Chondrocyte (in vitro differentiated cells): ENCODE results near the gene MSH5. TPM values are rescaled to one million over a fixed set of nuclear protein-coding genes. Genes with fewer than 3 reads are reported as not detected.

ENCODE experiments used
- DNase-seq: peaks from one replicate; pipeline ENCODE4 v3.0.0; 2021; ENCODE audit warnings: mixed read lengths, low spot score
- H3K27ac Mint-ChIP-seq: one replicate; pipeline ENCODE4 v1.8.0; 2021; ENCODE audit warnings: mild to moderate bottlenecking, moderate library complexity, mixed read lengths; ENCODE audit not compliant: unreplicated experiment
- H3K27me3 Mint-ChIP-seq: 2 replicates; pipeline ENCODE4 v1.8.0; 2021; ENCODE audit warnings: low read depth, mixed read lengths
- H3K36me3 Mint-ChIP-seq: 2 replicates; pipeline ENCODE4 v1.8.0; 2021; ENCODE audit warnings: low read depth, mixed read lengths
- H3K4me1 Mint-ChIP-seq: 2 replicates; pipeline ENCODE4 v1.8.0; 2021; ENCODE audit warnings: low read depth, mild to moderate bottlenecking, mixed read lengths
- H3K4me3 Mint-ChIP-seq: one replicate; pipeline ENCODE4 v1.8.0; 2021; ENCODE audit warnings: mild to moderate bottlenecking, moderate library complexity, mixed read lengths; ENCODE audit not compliant: unreplicated experiment
- H3K9me3 Mint-ChIP-seq: 2 replicates; pipeline ENCODE4 v1.8.0; 2021; ENCODE audit warnings: low read depth, mixed read lengths
- total RNA-seq: library from RNA; stranded (reverse); gene quantifications from 3 replicates; pipeline ENCODE4 v1.2.1, GENCODE V29; 2021
- TF ChIP-seq, protein P1 (sequence below): fragments of 200-600 bp; sonication (generic); IDR thresholded peaks from 2 replicates; pipeline ENCODE4 v1.5.0; 2021; ENCODE audit warnings: antibody characterized with exemption, mild to moderate bottlenecking, moderate library complexity

The MSH5 gene
- total RNA-seq, 1 donor from 2014 or later, result 9.4 TPM

DNA sequence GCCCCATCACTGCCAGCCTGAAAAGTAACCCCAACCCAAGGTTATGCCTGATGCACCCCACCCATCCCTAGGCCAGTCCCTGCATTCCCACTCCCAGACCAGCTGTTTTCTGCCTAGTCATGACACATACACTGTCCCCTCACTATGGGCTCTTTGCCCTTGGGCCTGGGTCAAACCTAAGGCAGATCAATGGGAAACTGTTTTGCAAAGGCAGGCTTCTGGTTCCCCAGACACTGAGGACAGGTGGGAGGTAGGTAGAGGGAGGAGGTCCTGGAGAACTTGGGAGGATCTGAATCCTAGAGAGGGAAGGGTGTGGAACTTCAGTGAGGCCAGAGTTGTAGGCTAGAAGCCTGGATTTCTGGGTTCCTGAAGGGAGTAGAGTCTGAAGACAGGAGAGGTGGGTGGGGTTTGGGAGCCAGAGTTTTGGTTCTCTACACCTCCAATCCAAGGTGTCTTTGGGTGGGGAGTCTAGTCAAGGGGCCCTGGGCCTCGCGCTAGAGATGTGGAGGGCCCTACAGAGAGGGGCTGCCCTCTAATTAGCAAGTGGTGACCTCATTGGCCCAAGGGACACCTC, 5.5 kb upstream of the MSH5 start:
- Mint-ChIP-seq H3K36me3 (peaks cover 23% of the 10 kb centered on the region), H3K9me3 (no peaks in the 10 kb centered on the region), H3K27ac (peak overlapping the region; percentile 97), H3K27me3 (no peaks in the 10 kb centered on the region), H3K4me1 (peaks cover 65% of the 10 kb centered on the region), H3K4me3 (peak overlapping the region; percentile 100)
- TF ChIP-seq, protein P1, sequence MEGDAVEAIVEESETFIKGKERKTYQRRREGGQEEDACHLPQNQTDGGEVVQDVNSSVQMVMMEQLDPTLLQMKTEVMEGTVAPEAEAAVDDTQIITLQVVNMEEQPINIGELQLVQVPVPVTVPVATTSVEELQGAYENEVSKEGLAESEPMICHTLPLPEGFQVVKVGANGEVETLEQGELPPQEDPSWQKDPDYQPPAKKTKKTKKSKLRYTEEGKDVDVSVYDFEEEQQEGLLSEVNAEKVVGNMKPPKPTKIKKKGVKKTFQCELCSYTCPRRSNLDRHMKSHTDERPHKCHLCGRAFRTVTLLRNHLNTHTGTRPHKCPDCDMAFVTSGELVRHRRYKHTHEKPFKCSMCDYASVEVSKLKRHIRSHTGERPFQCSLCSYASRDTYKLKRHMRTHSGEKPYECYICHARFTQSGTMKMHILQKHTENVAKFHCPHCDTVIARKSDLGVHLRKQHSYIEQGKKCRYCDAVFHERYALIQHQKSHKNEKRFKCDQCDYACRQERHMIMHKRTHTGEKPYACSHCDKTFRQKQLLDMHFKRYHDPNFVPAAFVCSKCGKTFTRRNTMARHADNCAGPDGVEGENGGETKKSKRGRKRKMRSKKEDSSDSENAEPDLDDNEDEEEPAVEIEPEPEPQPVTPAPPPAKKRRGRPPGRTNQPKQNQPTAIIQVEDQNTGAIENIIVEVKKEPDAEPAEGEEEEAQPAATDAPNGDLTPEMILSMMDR, result no peak
- no peak for DNase-seq

DNA sequence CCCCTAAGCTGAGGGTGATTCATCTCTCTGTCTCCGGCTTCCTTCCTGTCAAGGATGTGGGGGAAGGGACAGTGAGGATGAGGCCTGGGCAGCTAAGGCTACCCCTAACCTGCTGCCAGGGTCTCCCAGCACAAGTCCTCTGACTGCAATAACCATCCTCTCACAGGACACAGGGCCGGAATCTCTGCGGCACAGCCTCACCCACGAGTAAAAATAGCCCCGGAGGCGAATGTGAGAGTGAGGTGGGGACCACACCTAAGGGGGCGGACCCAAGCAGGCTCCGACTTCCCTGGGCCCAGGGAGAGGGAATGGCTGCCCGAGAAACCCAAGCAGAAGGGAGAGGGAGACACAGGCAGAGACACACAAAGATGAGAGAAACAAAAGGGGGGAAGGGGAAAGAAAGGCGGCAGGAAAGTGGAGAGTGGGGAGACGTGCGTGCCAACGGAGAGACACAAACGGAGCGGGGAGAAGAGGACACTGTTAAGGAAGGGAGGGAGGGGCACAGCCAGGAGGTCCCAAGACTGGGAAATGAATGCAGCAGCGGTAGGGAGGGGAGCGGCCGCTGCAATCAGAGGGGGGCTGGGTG, 4.9 kb upstream of the MSH5 start:
- Mint-ChIP-seq H3K9me3 (no peaks in the 10 kb centered on the region), H3K36me3 (peaks cover 23% of the 10 kb centered on the region), H3K27ac (peak overlapping the region; percentile 97), H3K27me3 (no peaks in the 10 kb centered on the region), H3K4me3 (peak overlapping the region; percentile 100), H3K4me1 (peaks cover 68% of the 10 kb centered on the region)
- TF ChIP-seq, protein P1, result peak; percentile 7
- no peak for DNase-seq

DNA sequence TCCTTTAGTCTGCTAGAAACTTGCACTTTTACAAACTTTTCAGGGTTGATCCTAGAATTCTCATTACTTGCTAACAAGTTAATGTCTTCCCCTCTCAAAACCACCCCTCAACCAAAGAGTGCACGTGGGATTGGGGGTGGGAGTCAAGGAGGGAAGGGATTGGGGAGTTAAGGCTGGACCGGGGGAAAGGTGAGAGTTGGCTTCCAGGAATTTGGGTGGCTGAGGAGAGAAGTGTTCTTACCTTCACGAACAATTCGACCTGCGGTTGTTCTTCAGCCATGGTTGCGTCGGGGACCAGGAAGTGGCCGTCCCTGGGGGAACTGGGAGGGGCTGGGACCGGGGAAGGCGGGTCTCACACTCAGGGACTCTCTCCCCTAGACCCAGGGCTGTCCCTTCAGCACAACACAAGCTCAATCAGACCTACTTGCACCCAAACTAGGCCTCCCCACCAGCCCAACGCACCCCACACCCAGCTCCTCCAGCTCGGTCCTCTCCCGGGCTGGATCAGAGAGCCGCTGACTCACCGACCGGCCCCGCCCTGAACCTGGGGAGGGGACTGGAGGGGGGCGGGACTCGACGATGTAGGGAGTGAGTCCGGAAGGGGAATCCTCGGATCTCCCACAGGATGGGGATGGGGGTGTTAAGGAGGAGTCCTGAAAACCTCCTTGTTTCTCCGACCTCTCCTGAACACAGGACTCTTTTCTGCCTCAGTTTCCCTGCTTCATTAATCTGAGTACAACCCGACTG, 3.6 kb upstream of the MSH5 start, which contains the start of gene CLIC1:
Gene CLIC1, minus strand, starts transcription at position 510 of the 747 bp plus-strand sequence. Its CDS starts 230 bp downstream, at position 280.
- no peaks in the 10 kb centered on the region for H3K27me3 Mint-ChIP-seq

DNA sequence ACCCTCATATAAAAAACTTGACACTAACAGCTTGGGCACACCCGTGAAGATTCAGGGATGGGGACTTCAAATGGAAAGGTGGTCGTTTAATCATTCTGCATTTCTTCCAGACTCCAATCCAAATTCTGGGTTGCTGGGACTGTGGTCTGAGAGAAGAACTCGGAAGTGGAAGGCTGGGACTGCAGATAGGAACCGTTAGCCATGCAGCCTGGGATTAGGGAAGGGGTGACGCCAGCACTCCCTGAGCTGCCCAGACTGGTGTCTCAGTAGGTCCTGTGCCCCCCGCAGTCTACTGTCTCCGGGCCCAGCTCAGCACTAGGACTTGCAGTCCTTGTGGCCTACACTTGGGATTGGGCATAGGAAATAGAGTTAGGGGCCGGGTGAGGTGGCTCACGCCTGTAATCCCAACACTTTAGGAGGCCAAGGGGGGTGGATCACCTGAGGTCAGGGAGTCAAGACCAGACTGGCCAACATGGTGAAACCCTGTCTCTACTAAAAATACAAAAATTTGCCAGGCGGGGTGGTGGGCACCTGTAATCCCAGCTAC, 3.0 kb upstream of the MSH5 start:
- DNase-seq, result no peak

More for the DNA sequence above, 3.6 kb upstream of the MSH5 start, which contains the start of gene CLIC1:
- Mint-ChIP-seq H3K27ac (peak within 1 kb of the TSS; percentile 97), H3K4me3 (peak within 1 kb of the TSS; percentile 100), H3K9me3 (no peaks in the 10 kb centered on the region), H3K36me3 (peaks cover 23% of the 10 kb centered on the region), H3K4me1 (peaks cover 64% of the 10 kb centered on the region)
- TF ChIP-seq, protein P1, result no peak
- DNase-seq, result no peak

More for the DNA sequence above, 3.0 kb upstream of the MSH5 start:
- H3K27me3 Mint-ChIP-seq, result no peaks in the 10 kb centered on the region
- H3K4me3 Mint-ChIP-seq, result peak overlapping the region; percentile 100
- TF ChIP-seq, protein P1, result no peak
- H3K4me1 Mint-ChIP-seq, result peaks cover 61% of the 10 kb centered on the region
- peaks cover 20% of the 10 kb centered on the region for H3K36me3 Mint-ChIP-seq
- peak overlapping the region; percentile 97 for H3K27ac Mint-ChIP-seq
- H3K9me3 Mint-ChIP-seq, result no peaks in the 10 kb centered on the region
